NT2/D1 (cell line): ENCODE measurements around the gene POU2F3.

Experiments
- SUZ12 ChIP-seq: IDR thresholded peaks from 2 replicates; pipeline ENCODE4 v1.6.1; 2011; ENCODE audit not compliant: insufficient read length, insufficient read depth; ENCODE audit errors: extremely low read depth
- YY1 ChIP-seq: IDR thresholded peaks from 2 replicates; pipeline ENCODE4 v1.6.1; 2011; ENCODE audit not compliant: insufficient read length, insufficient read depth
- ZNF274 ChIP-seq: IDR thresholded peaks from 2 replicates; pipeline ENCODE4 v1.6.1; 2011; ENCODE audit warnings: mild to moderate bottlenecking, low read depth, low read length

GRCh38 chr11:120314861-120315260 lies 74.9 kb downstream of the POU2F3 start:
- TF ChIP-seq YY1 (no peak), SUZ12 (no peak), ZNF274 (no peak)
